Mesenchymal stem cell (in vitro differentiated cells and primary cell): ENCODE results near the gene KCNA2.
A peak's percentile ranks its signal among the peaks of the same experiment; 100 is the strongest.

ENCODE experiments used
- DNase-seq: peaks from one replicate; pipeline ENCODE4 v3.0.0-alpha.2; 2013
- H2AFZ ChIP-seq: one replicate; pipeline ENCODE4 v1.6.1; 2013; ENCODE audit warnings: low read depth, mild to moderate bottlenecking, control low read depth, inconsistent platforms, low read length, moderate library complexity
- H2AK5ac ChIP-seq: 2 replicates; pipeline ENCODE4 v1.6.1; 2013; ENCODE audit warnings: low read length, moderate library complexity, mild to moderate bottlenecking, inconsistent platforms; ENCODE audit not compliant: severe bottlenecking
- H2BK120ac ChIP-seq: one replicate; pipeline ENCODE4 v1.6.1; 2013; ENCODE audit warnings: low read depth, mild to moderate bottlenecking, inconsistent platforms, low read length, moderate library complexity
- H2BK12ac ChIP-seq, 2 experiments: one replicate each; pipeline ENCODE4 v1.6.1; 2013; ENCODE audit warnings: inconsistent platforms in 2 of 2, low read length in 2 of 2, mild to moderate bottlenecking in 2 of 2, moderate library complexity in 2 of 2, control low read depth in 1 of 2
- H2BK15ac ChIP-seq: one replicate; pipeline ENCODE4 v1.6.1; 2013; ENCODE audit warnings: mild to moderate bottlenecking, low read depth, inconsistent platforms; ENCODE audit not compliant: poor library complexity, severe bottlenecking
- H2BK5ac ChIP-seq: 2 replicates; pipeline ENCODE4 v1.6.1; 2013; ENCODE audit warnings: low read depth, mild to moderate bottlenecking, low read length, control low read depth, inconsistent platforms; ENCODE audit not compliant: poor library complexity, severe bottlenecking
- H3K14ac ChIP-seq, 2 experiments: one replicate each; pipeline ENCODE4 v1.6.1; 2013; ENCODE audit warnings: inconsistent platforms in 2 of 2, low read length in 2 of 2, control low read depth in 1 of 2, mild to moderate bottlenecking in 1 of 2, moderate library complexity in 1 of 2
- H3K18ac ChIP-seq, 2 experiments: one replicate each; pipeline ENCODE4 v1.6.1; 2013; ENCODE audit warnings: inconsistent platforms in 2 of 2, low read length in 2 of 2, control low read depth in 1 of 2, low read depth in 1 of 2, mild to moderate bottlenecking in 1 of 2
- H3K23ac ChIP-seq, 2 experiments: one replicate each; pipeline ENCODE4 v1.6.1; 2013; ENCODE audit warnings: inconsistent platforms in 2 of 2, low read length in 2 of 2, mild to moderate bottlenecking in 2 of 2, moderate library complexity in 2 of 2, control low read depth in 1 of 2
- H3K27ac ChIP-seq: 2 replicates; pipeline ENCODE4 v1.5.1; 2013; ENCODE audit warnings: mild to moderate bottlenecking, moderate library complexity, low read length, control low read depth, inconsistent platforms; ENCODE audit not compliant: poor library complexity, severe bottlenecking
- H3K27me3 ChIP-seq, 2 experiments: 2 replicates each; pipeline versions ENCODE4 v1.6.1 to v1.7.0; 2013; ENCODE audit warnings: low read length in 2 of 2, mild to moderate bottlenecking in 2 of 2, moderate library complexity in 2 of 2, control low read depth in 1 of 2, inconsistent platforms in 1 of 2; ENCODE audit not compliant: control insufficient read depth in 1 of 2, insufficient read depth in 1 of 2
- H3K36me3 ChIP-seq, 2 experiments: 2 replicates each; pipeline versions ENCODE4 v1.6.1 to v1.7.0; 2013; ENCODE audit warnings: low read length in 2 of 2, control low read depth in 1 of 2, inconsistent platforms in 1 of 2, low read depth in 1 of 2, mild to moderate bottlenecking in 1 of 2; ENCODE audit not compliant: insufficient read depth in 2 of 2, control insufficient read depth in 1 of 2
- H3K4ac ChIP-seq, 2 experiments: one replicate each; pipeline ENCODE4 v1.6.1; 2013; ENCODE audit warnings: inconsistent platforms in 2 of 2, low read length in 2 of 2, mild to moderate bottlenecking in 2 of 2, moderate library complexity in 2 of 2, control low read depth in 1 of 2, low read depth in 1 of 2
- H3K4me1 ChIP-seq: 2 replicates; pipeline ENCODE4 v1.6.1; 2013; ENCODE audit warnings: low read depth, low read length, control low read depth; ENCODE audit not compliant: control insufficient read depth, insufficient read depth
- H3K4me2 ChIP-seq: 2 replicates; pipeline ENCODE4 v1.6.1; 2013; ENCODE audit warnings: low read length, mild to moderate bottlenecking, inconsistent platforms; ENCODE audit not compliant: poor library complexity, severe bottlenecking
- H3K4me3 ChIP-seq, 2 experiments: 2 replicates each; pipeline versions ENCODE4 v1.5.1 to v1.7.0; 2013; ENCODE audit warnings: low read length in 2 of 2, mild to moderate bottlenecking in 2 of 2, control low read depth in 1 of 2, low read depth in 1 of 2; ENCODE audit not compliant: insufficient read depth in 1 of 2
- H3K79me1 ChIP-seq: replicated peaks from 2 replicates; pipeline ENCODE4 v1.6.1; 2013; ENCODE audit warnings: mild to moderate bottlenecking, control low read depth, low read length, inconsistent platforms; ENCODE audit not compliant: poor library complexity, severe bottlenecking
- H3K9ac ChIP-seq: 2 replicates; pipeline ENCODE4 v1.7.0; 2013; ENCODE audit warnings: mild to moderate bottlenecking, low read length, moderate library complexity
- H3K9me3 ChIP-seq: 2 replicates; pipeline ENCODE4 v1.7.0; 2013; ENCODE audit warnings: mild to moderate bottlenecking, low read length; ENCODE audit not compliant: control insufficient read depth
- H4K8ac ChIP-seq: one replicate; pipeline ENCODE4 v1.6.1; 2013; ENCODE audit warnings: inconsistent platforms, mild to moderate bottlenecking, low read length, moderate library complexity
- H4K91ac ChIP-seq: one replicate; pipeline ENCODE4 v1.6.1; 2013; ENCODE audit warnings: mild to moderate bottlenecking, low read length, inconsistent platforms
- WGBS: methylation state at CpG from one replicate; pipeline ENCODE4 v1.1.7; 2013; ENCODE audit warnings: mixed read lengths; 5-methylcytosine and 5-hydroxymethylcytosine counted together

The KCNA2 gene

GRCh38 chr1:110610084-110610483 lies 3.9 kb upstream of the KCNA2 start:
- Histone ChIP-seq H4K91ac (no peak overlapping the region), H3K27me3 (peaks cover 73 to 91% of the 10 kb centered on the region in 2 experiments), H2BK12ac (no peak overlapping the region), H3K18ac (no peak overlapping the region), H3K36me3 (no peaks in the 10 kb centered on the region), H3K27ac (no peak overlapping the region), H2BK120ac (no peak overlapping the region), H3K14ac (no peak overlapping the region), H2AK5ac (no peak overlapping the region), H3K4me2 (no peak overlapping the region), H3K79me1 (no peaks in the 10 kb centered on the region), H2AFZ (no peak overlapping the region), H3K9ac (no peak overlapping the region), H2BK5ac (no peak overlapping the region), H3K4me3 (no peak overlapping the region), H2BK15ac (no peak overlapping the region), H3K9me3 (no peaks in the 10 kb centered on the region), H3K23ac (no peak overlapping the region), H3K4me1 (peaks cover 16% of the 10 kb centered on the region), H3K4ac (no peak overlapping the region), H4K8ac (no peak overlapping the region)
- DNase-seq = no peak

- H2BK12ac ChIP-seq = no peak overlapping the region
- no peak for DNase-seq
- H3K27ac ChIP-seq = no peak overlapping the region
These were observed 2.1 kb upstream of the KCNA2 start for GRCh38 chr1:110608247-110608646.

GRCh38 chr1:110607536-110608230 lies 1.5 kb upstream of the KCNA2 start:
- Histone ChIP-seq H3K4me2 (no peak overlapping the region), H3K79me1 (no peaks in the 10 kb centered on the region), H3K23ac (no peak overlapping the region), H3K4ac (no peak overlapping the region), H2BK12ac (no peak overlapping the region), H3K14ac (no peak overlapping the region), H2BK15ac (no peak overlapping the region), H3K18ac (no peak overlapping the region), H3K27ac (no peak overlapping the region), H2BK5ac (no peak overlapping the region), H3K4me1 (peaks cover 16% of the 10 kb centered on the region), H3K36me3 (no peaks in the 10 kb centered on the region), H2BK120ac (no peak overlapping the region), H2AFZ (no peak overlapping the region), H2AK5ac (no peak overlapping the region), H3K9ac (no peak overlapping the region), H3K27me3 (peaks cover 70 to 88% of the 10 kb centered on the region in 2 experiments), H4K91ac (no peak overlapping the region), H4K8ac (no peak overlapping the region), H3K9me3 (no peaks in the 10 kb centered on the region), H3K4me3 (no peak overlapping the region)
- DNase-seq = no peak
- 4% methylated on average over 22 of the region's 28 CpGs for WGBS

More at GRCh38 chr1:110608247-110608646, 2.1 kb upstream of the KCNA2 start:
- Histone ChIP-seq H3K4me1 (peaks cover 16% of the 10 kb centered on the region), H3K36me3 (no peaks in the 10 kb centered on the region), H3K4ac (no peak overlapping the region), H4K91ac (no peak overlapping the region), H2BK120ac (no peak overlapping the region), H2BK5ac (no peak overlapping the region), H3K23ac (no peak overlapping the region), H3K9me3 (no peaks in the 10 kb centered on the region), H3K9ac (no peak overlapping the region), H4K8ac (no peak overlapping the region), H2BK15ac (no peak overlapping the region), H2AK5ac (no peak overlapping the region), H3K4me2 (no peak overlapping the region), H3K79me1 (no peaks in the 10 kb centered on the region), H2AFZ (no peak overlapping the region), H3K14ac (no peak overlapping the region), H3K27me3 (peaks cover 70 to 90% of the 10 kb centered on the region in 2 experiments), H3K4me3 (no peak overlapping the region), H3K18ac (no peak overlapping the region)
- 25% methylated on average over 12 of the region's 13 CpGs for WGBS

GRCh38 chr1:110606657-110607535 lies 738 bp upstream of the KCNA2 start:
- H3K4ac ChIP-seq = no peak overlapping the region
- no peak overlapping the region for H4K91ac ChIP-seq
- peak overlapping the region; percentile 8 for H3K9ac ChIP-seq
- no peak overlapping the region for H4K8ac ChIP-seq
- H3K23ac ChIP-seq = peak overlapping the region in 1 of 2 experiments; percentile 51
- H2BK12ac ChIP-seq = no peak overlapping the region
- WGBS = 2% methylated on average over 76 of the region's 94 CpGs
- no peak overlapping the region for H2AFZ ChIP-seq
- no peak overlapping the region for H2AK5ac ChIP-seq
- H2BK120ac ChIP-seq = no peak overlapping the region
- no peaks in the 10 kb centered on the region for H3K79me1 ChIP-seq
- peaks cover 74 to 88% of the 10 kb centered on the region in 2 experiments for H3K27me3 ChIP-seq
- H3K27ac ChIP-seq = no peak overlapping the region
- no peak overlapping the region for H2BK15ac ChIP-seq
- no peak for DNase-seq
- no peaks in the 10 kb centered on the region for H3K36me3 ChIP-seq
- H3K4me3 ChIP-seq = peak overlapping the region; percentile 41 to 71
- H3K18ac ChIP-seq = no peak overlapping the region
- peak overlapping the region; percentile 93 for H3K4me2 ChIP-seq
- H3K9me3 ChIP-seq = no peaks in the 10 kb centered on the region
- no peak overlapping the region for H3K14ac ChIP-seq
- H2BK5ac ChIP-seq = no peak overlapping the region
- peaks cover 16% of the 10 kb centered on the region for H3K4me1 ChIP-seq
